GM12874 (cell line): Measurements from ENCODE around the gene SNTG2.

Source experiments
- TF ChIP-seq, protein P1 (sequence below): IDR thresholded peaks from 2 replicates; pipeline ENCODE4 v1.5.1; 2011; ENCODE audit warnings: low read depth, mild to moderate bottlenecking, control low read depth, low read length, moderate library complexity; ENCODE audit not compliant: insufficient read depth

Gene SNTG2

DNA sequence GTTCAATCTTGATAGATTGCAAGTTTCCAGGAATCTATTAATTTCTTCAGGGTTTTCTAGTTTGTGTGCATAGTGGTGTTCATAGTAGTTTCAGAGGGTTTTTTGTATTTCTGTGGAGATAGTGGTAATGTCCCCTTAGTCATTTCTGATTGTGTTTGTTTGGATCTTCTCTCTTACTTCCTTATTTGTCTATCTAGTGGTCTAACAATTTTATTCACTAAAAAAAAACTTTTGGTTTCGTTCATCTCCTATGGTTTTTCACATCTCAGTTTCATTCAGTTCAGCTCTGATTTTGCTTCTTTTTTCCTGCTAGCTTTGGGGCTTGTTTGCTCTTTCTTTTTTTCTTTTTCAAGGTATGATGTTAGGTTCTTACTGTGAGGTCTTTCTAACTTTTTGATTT lies 94.5 kb downstream of the SNTG2 start:
- TF ChIP-seq, protein P1, sequence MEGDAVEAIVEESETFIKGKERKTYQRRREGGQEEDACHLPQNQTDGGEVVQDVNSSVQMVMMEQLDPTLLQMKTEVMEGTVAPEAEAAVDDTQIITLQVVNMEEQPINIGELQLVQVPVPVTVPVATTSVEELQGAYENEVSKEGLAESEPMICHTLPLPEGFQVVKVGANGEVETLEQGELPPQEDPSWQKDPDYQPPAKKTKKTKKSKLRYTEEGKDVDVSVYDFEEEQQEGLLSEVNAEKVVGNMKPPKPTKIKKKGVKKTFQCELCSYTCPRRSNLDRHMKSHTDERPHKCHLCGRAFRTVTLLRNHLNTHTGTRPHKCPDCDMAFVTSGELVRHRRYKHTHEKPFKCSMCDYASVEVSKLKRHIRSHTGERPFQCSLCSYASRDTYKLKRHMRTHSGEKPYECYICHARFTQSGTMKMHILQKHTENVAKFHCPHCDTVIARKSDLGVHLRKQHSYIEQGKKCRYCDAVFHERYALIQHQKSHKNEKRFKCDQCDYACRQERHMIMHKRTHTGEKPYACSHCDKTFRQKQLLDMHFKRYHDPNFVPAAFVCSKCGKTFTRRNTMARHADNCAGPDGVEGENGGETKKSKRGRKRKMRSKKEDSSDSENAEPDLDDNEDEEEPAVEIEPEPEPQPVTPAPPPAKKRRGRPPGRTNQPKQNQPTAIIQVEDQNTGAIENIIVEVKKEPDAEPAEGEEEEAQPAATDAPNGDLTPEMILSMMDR: no peak

DNA sequence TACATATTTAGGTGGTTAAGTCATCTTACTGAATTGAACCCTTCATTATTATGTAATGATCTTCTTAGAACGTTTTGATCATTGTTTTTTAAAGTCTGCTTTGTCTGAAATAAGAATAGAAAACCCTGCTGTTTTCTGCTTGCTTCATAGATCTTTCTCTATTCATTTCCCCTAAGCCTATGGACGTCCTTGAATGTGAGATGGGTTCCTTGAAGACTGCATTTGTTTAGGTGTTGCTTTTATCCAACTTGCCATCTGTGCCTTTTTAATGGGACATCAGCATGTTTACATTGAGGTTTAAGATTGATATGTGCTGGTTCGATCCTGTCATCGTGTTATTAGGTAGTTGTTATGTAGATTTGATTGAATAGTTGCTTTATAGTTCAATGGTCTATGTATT lies 95.4 kb downstream of the SNTG2 start:
- TF ChIP-seq, protein P1: no peak

GRCh38 chr2:1047485-1047884 lies 96.8 kb downstream of the SNTG2 start:
- TF ChIP-seq, protein P1: no peak

- TF ChIP-seq, protein P1: no peak
These were observed 99.0 kb downstream of the SNTG2 start for GRCh38 chr2:1049691-1050090.

DNA sequence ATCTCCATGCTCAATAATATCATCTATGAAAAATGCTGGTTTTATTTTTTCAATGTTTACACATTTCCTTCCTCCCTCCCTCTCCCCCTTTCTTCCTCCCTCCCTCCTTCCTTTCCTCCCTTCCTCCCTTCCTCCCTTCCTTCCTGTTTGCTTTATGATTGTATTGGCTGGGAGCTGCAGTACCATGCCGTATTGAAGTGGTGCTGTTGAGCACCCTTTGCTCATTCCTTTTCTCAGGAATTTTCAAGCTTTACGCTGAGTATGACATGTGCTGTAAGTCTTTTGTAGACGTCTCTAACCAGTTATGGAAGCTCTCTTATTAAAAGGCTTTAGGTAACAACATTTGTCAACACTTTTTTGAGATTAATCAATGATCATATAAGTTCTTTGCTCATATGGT lies 100.4 kb downstream of the SNTG2 start:
- TF ChIP-seq, protein P1: no peak

- TF ChIP-seq, protein P1: no peak
These were observed 102.1 kb downstream of the SNTG2 start for GRCh38 chr2:1052771-1053191.

GRCh38 chr2:1053786-1054185 lies 103.1 kb downstream of the SNTG2 start:
- TF ChIP-seq, protein P1: no peak

DNA sequence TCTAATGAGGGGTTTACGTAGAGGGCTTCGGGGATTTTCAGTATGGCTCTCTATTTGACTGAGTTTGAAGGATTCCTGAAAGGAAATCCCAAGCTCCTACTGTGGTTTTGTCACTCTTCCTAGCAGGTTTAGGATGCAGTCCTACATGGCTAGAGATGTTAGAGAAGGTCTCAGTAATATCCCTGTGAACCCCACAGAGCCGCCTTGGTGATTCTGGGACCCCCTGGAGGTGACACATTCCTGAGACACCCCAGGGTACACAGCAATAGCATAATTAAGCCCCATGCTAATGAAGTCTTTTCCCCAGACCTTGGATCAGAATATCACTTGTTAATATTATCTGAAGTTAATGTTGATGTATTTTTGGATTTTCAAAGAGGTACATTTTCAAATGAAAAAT lies 103.8 kb downstream of the SNTG2 start:
- TF ChIP-seq, protein P1: no peak
